ENCODE measurements around the gene TCIRG1.

DNA sequence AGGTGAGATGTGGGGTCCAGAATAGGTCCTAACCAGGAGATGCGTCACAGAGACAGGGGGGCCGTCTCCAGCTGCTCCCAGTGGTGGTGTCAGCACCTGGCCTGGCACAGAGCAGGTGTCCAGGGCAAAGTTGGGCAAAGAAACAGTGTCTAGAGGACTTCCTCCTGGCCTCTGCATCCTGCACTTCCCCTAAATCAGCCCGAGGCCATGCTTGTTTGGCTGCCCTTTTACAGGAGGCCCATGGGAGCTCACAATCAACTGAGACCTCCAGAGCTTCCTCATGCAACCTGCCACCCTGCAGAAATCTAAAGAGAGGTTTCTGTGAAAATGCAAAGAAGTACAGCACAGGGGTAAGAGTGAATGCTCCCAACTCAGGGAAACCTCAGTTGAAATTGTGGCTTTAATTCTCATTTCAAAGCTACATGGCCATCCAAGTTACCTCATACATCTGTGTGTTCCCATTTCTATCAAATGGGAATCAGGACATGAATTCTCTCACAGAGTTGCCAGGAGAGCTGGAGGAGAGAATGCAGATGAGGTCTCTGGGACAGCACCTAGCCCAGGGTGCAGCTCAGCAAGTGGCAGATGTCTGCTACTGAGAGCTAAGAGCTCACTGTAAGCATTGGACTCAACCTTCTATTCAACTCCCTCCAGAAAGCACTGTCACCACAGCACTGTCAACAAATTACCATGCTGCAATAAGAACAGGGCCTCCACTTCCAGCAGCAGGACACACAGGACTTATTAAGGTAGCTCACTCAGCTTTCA, 32.6 kb downstream of the TCIRG1 start:
- TF ChIP-seq, protein P1, sequence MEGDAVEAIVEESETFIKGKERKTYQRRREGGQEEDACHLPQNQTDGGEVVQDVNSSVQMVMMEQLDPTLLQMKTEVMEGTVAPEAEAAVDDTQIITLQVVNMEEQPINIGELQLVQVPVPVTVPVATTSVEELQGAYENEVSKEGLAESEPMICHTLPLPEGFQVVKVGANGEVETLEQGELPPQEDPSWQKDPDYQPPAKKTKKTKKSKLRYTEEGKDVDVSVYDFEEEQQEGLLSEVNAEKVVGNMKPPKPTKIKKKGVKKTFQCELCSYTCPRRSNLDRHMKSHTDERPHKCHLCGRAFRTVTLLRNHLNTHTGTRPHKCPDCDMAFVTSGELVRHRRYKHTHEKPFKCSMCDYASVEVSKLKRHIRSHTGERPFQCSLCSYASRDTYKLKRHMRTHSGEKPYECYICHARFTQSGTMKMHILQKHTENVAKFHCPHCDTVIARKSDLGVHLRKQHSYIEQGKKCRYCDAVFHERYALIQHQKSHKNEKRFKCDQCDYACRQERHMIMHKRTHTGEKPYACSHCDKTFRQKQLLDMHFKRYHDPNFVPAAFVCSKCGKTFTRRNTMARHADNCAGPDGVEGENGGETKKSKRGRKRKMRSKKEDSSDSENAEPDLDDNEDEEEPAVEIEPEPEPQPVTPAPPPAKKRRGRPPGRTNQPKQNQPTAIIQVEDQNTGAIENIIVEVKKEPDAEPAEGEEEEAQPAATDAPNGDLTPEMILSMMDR (conservative IDR thresholded peaks at IDR 0.05; ENCODE audit: low read depth, low read length): no peak
- no peak for TF ChIP-seq EZH2phosphoT487 (IDR thresholded peaks at IDR 0.05; ENCODE audit: borderline replicate concordance, low read length)

Data from PC-3 (cell line).